Measurements from ENCODE around the gene TUBB.
A peak's percentile ranks its signal among the peaks of the same experiment; 100 is the strongest.

DNA sequence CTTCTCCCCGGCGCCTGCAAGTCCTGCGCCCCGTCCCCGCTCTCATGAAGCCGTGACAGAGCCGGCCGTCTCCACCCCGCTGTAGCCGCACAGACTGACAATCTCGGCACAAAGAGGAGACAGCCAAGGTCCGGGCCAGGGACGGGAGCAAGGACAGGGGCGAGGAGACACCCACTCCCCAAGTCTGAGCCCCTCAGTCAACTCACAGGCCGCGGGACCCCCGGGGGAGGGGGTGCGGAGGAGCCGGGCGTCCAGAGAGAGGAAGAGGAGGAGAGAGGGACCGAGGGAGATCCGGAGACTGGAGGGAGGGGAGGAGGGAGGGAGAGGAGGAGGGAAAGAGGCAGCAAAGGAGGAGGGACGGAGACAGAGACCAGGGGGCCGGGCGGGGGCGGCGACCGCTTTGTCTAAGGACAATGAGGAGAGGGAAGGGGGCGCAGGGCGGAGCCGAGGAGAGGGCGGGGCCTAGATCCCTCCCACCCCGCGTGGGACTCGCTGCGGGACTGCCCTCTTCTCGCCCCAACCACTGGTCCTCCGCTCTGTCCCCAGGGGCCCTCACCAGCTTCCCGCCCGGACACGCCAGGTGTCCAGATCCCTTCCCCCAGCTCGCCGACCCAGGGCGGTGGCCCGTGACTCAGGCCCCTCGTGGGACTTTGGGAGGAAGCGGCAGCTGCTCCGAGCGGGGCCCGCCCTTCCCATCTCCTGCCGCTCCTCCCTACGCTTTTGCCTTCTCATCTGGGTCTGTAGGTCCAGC, 33.1 kb upstream of the TUBB start:
- TF ChIP-seq CTCF (IDR thresholded peaks at IDR 0.05) (no peak), POLR2A (IDR thresholded peaks at IDR 0.05) (peak; percentile 17 to 48)
